ENCODE data around the gene ADAMTS6. TPM values are rescaled to one million over a fixed set of nuclear protein-coding genes. Genes with fewer than 3 reads are reported as not detected.

ADAMTS6 gene
- total RNA-seq, 4 donors from 2014 or later, result 0.23 to 3.8 (median 1.0) TPM

GRCh38 chr5:65307088-65307487, 174.6 kb downstream of the ADAMTS6 start:
- TF ChIP-seq CTCF (IDR thresholded peaks at IDR 0.05) (no peak), POLR2A (IDR thresholded peaks at IDR 0.05) (no peak)
- intact Hi-C loops (cut with DNase I), result no loop called here
- WGBS, 2 donors, result 57 to 61% methylated on average over 3 of the region's 3 CpGs

GRCh38 chr5:65305913-65306312, 175.8 kb downstream of the ADAMTS6 start:
- H3K4me3 ChIP-seq, result no peak overlapping the region
- intact Hi-C loops (cut with DNase I), result no loop called here
- TF ChIP-seq POLR2A (IDR thresholded peaks at IDR 0.05) (no peak), CTCF (IDR thresholded peaks at IDR 0.05) (no peak)
- no peaks in the 10 kb centered on the region for H3K27me3 ChIP-seq
- H3K27ac ChIP-seq, result no peak overlapping the region
- H3K4me1 ChIP-seq, result no peaks in the 10 kb centered on the region
- no peaks in the 10 kb centered on the region for H3K36me3 ChIP-seq
- no peak for DNase-seq
- 59 to 65% methylated on average over 3 of the region's 3 CpGs for WGBS, 2 donors
- no peaks in the 10 kb centered on the region for H3K9me3 ChIP-seq

More at GRCh38 chr5:65307088-65307487, 174.6 kb downstream of the ADAMTS6 start:
- Histone ChIP-seq H3K27me3 (no peaks in the 10 kb centered on the region), H3K36me3 (no peaks in the 10 kb centered on the region), H3K27ac (no peak overlapping the region), H3K4me3 (no peak overlapping the region), H3K9me3 (no peaks in the 10 kb centered on the region), H3K4me1 (no peaks in the 10 kb centered on the region)
- no peak for DNase-seq

- no peaks in the 10 kb centered on the region for H3K9me3 ChIP-seq
- H3K4me3 ChIP-seq, result no peak overlapping the region
- no peaks in the 10 kb centered on the region for H3K27me3 ChIP-seq
- no peaks in the 10 kb centered on the region for H3K36me3 ChIP-seq
- no peak for DNase-seq
- H3K27ac ChIP-seq, result no peak overlapping the region
- no peak for TF ChIP-seq POLR2A (IDR thresholded peaks at IDR 0.05)
- H3K4me1 ChIP-seq, result no peaks in the 10 kb centered on the region
- intact Hi-C loops (cut with DNase I), result no loop called here
- WGBS, 2 donors, result 75 to 76% methylated on average over 3 of the region's 3 CpGs
Observed at GRCh38 chr5:65299861-65300260, 181.9 kb downstream of the ADAMTS6 start.

- intact Hi-C loops (cut with DNase I), result no loop called here
- Histone ChIP-seq H3K27me3 (no peaks in the 10 kb centered on the region), H3K9me3 (no peaks in the 10 kb centered on the region), H3K4me3 (no peak overlapping the region), H3K4me1 (no peaks in the 10 kb centered on the region), H3K36me3 (no peaks in the 10 kb centered on the region), H3K27ac (no peak overlapping the region)
- WGBS, 2 donors, result 91 to 93% methylated on average over 1 of the region's 1 CpG
- DNase-seq, result no peak
- TF ChIP-seq POLR2A (IDR thresholded peaks at IDR 0.05) (no peak), CTCF (IDR thresholded peaks at IDR 0.05) (no peak)
Observed at GRCh38 chr5:65296067-65296466, 185.7 kb downstream of the ADAMTS6 start.

GRCh38 chr5:65292196-65292595, 189.5 kb downstream of the ADAMTS6 start:
- H3K9me3 ChIP-seq, result no peaks in the 10 kb centered on the region

More at GRCh38 chr5:65292196-65292595, 189.5 kb downstream of the ADAMTS6 start:
- TF ChIP-seq POLR2A (IDR thresholded peaks at IDR 0.05), result no peak
- no peak for TF ChIP-seq CTCF (IDR thresholded peaks at IDR 0.05)
- Histone ChIP-seq H3K4me1 (no peaks in the 10 kb centered on the region), H3K27ac (no peak overlapping the region), H3K36me3 (no peaks in the 10 kb centered on the region), H3K27me3 (no peaks in the 10 kb centered on the region), H3K4me3 (no peak overlapping the region)
- no peak for DNase-seq
- intact Hi-C loops (cut with DNase I), result no loop called here

Measured in esophagus squamous epithelium (tissue), 5 donors.